ENCODE measurements around the gene SERPINA4. TPM values are rescaled to one million over a fixed set of nuclear protein-coding genes. Genes with fewer than 3 reads are reported as not detected.

Gene SERPINA4
- total and polyA plus RNA-seq, 2 of the 13 experiments (the other 11 are each of a cell fraction or from before 2014, with no cell fraction given) = 39.1 to 57.8 TPM

- TF ChIP-seq ZNF562 (CRISPR knock-in tag; IDR thresholded peaks at IDR 0.05; ENCODE audit: borderline replicate concordance) (no peak), AKAP8 (CRISPR knock-in tag; IDR thresholded peaks at IDR 0.05) (no peak), ARNT (IDR thresholded peaks at IDR 0.05) (no peak), TAF1 (CRISPR knock-in tag; IDR thresholded peaks at IDR 0.05) (no peak), HOXA3 (CRISPR knock-in tag; IDR thresholded peaks at IDR 0.05) (0 out of 2 replicates have a peak, but pooled peaks have one; percentile 22), DNMT1 (CRISPR knock-in tag; IDR thresholded peaks at IDR 0.05) (no peak), CAMTA2 (CRISPR knock-in tag; IDR thresholded peaks at IDR 0.05; ENCODE audit: borderline replicate concordance) (no peak), LBX2 (CRISPR knock-in tag; IDR thresholded peaks at IDR 0.05; ENCODE audit: borderline replicate concordance) (no peak)
Observed at GRCh38 chr14:94561656-94562010, 391 bp downstream of the SERPINA4 start (continued).

- BruUV-seq (replicated peaks) = no TSS peak
- Histone ChIP-seq H3K4me2 (ENCODE audit: low read depth, low read length) (peak overlapping the region; percentile 79), H3K27me3 (ENCODE audit: control insufficient read depth in 1 of 2, insufficient read depth in 2 of 2, low read length in 2 of 2) (no peaks in the 10 kb centered on the region), H3K9me3 (ENCODE audit: low read length) (peaks cover 9% of the 10 kb centered on the region; the same call in 1 of the 2 replicates), H3K4me1 (ENCODE audit: insufficient read depth, low read length) (peaks cover 70% of the 10 kb centered on the region), H3K36me3 (replicated peaks in 1 of 2; ENCODE audit: control insufficient read depth in 1 of 2, insufficient read depth in 2 of 2, low read length in 2 of 2) (no peaks in the 10 kb centered on the region), H4K20me1 (ENCODE audit: insufficient read depth, low read length) (no peaks in the 10 kb centered on the region), H3K9ac (ENCODE audit: insufficient read depth, low read depth, low read length) (peak overlapping the region; percentile 70; the same call in 1 of the 2 replicates), H3K27ac (ENCODE audit: extremely low read length, insufficient read depth, low read length) (no peak overlapping the region), H3K4me3 (replicated peaks in 1 of 3; ENCODE audit: insufficient read depth in 1 of 3, low read depth in 2 of 3, low read length in 3 of 3) (peak overlapping the region; percentile 14 to 63 (median 52); a peak in 3 of 6 replicates), H2AFZ (ENCODE audit: low read length) (no peak overlapping the region), H3K79me2 (ENCODE audit: insufficient read depth, low read length) (peaks cover 3% of the 10 kb centered on the region)
- ChIA-PET CTCF (ENCODE audit: low intra/inter-chr PET ratio, low total read pairs) (no interaction called here), POLR2A (interaction anchor here (0.7 to 4.6 kb wide), 14 partner anchors 9 to 92 kb away, joined by 3 to 51 read pairs (median 4); partner anchors contain the start of genes SERPINA3 and SERPINA5)
- FAIRE-seq (no peak), ATAC-seq (no peak), DNase-seq (ENCODE audit: low spot score) (no peak)
- 87% methylated on average over 5 of the region's 5 CpGs for WGBS (ENCODE audit: low lambda C conversion rate)
- intact Hi-C loops (cut with micrococcal nuclease; ENCODE audit: unreplicated experiment) = loop anchor here (5.0 kb wide), 1 partner anchor 35 kb away; no protein-coding TSS in a partner anchor
- in situ Hi-C loops (cut with HindIII; ENCODE audit: extremely low pct_ligation_motif_present, low pct_unique_long_range_greater_than_20kb) = no loop called here
- TF ChIP-seq ZMYM2 (CRISPR knock-in tag; IDR thresholded peaks at IDR 0.05) (no peak), ZNF850 (CRISPR knock-in tag; conservative IDR thresholded peaks at IDR 0.05) (no peak), U2AF1 (optimal IDR thresholded peaks at IDR 0.05; ENCODE audit: low read depth, low read length) (no peak), GABPA (IDR thresholded peaks at IDR 0.05; ENCODE audit: low read depth, low read length) (no peak), GABPA (CRISPR knock-in tag; IDR thresholded peaks at IDR 0.05; ENCODE audit: low read depth) (no peak), RNF2 (conservative IDR thresholded peaks at IDR 0.05; ENCODE audit: low read depth) (no peak), CREBL2 (CRISPR knock-in tag; IDR thresholded peaks at IDR 0.05; ENCODE audit: borderline replicate concordance) (no peak), PHF20 (CRISPR knock-in tag; IDR thresholded peaks at IDR 0.05) (no peak)
Observed at GRCh38 chr14:94562022-94562421, 780 bp downstream of the SERPINA4 start.

All from HepG2 (cell line).